HG03469 (cell line): ENCODE results near the gene HNRNPC.
"Not testable (repeated sequence)": the region's sequence is repeated elsewhere in the genome, so short reads cannot be mapped to it uniquely, and the experiment has no call there.

Experiments used
- ATAC-seq: cut with Tn5 transposase; IDR thresholded peaks from one replicate; pipeline ENCODE4 v1.9.1; 2021; ENCODE audit warnings: mild to moderate bottlenecking, moderate library complexity, moderate number of reproducible peaks; ENCODE audit not compliant: unreplicated experiment

Gene HNRNPC

GRCh38 chr14:21272661-21273060 lies 3.4 kb upstream of the HNRNPC start:
- not testable (repeated sequence) for ATAC-seq

GRCh38 chr14:21268617-21269251 lies 508 bp downstream of the HNRNPC start:
- no peak for ATAC-seq

GRCh38 chr14:21267886-21268616 lies 1.2 kb downstream of the HNRNPC start:
- ATAC-seq: no peak

- ATAC-seq: no peak
These were observed 1.8 kb downstream of the HNRNPC start for GRCh38 chr14:21267431-21267845.

GRCh38 chr14:21264025-21264801 lies 5.0 kb downstream of the HNRNPC start:
- peak; percentile 83 for ATAC-seq

- no peak for ATAC-seq
These were observed 5.8 kb downstream of the HNRNPC start for GRCh38 chr14:21263284-21264024.

- no peak for ATAC-seq
These were observed 6.8 kb downstream of the HNRNPC start for GRCh38 chr14:21262410-21262809.

GRCh38 chr14:21261824-21262223 lies 7.4 kb downstream of the HNRNPC start:
- ATAC-seq: no peak

- no peak for ATAC-seq
These were observed 10.1 kb downstream of the HNRNPC start for GRCh38 chr14:21258889-21259787.

- ATAC-seq: no peak
These were observed 11.0 kb downstream of the HNRNPC start for GRCh38 chr14:21258005-21258888.

GRCh38 chr14:21257394-21257909 lies 11.8 kb downstream of the HNRNPC start:
- ATAC-seq: no peak

GRCh38 chr14:21256539-21257393 lies 12.5 kb downstream of the HNRNPC start:
- ATAC-seq: no peak

GRCh38 chr14:21256102-21256447 lies 13.2 kb downstream of the HNRNPC start:
- ATAC-seq: not testable (repeated sequence)

GRCh38 chr14:21255385-21256101 lies 13.7 kb downstream of the HNRNPC start:
- ATAC-seq: no peak

GRCh38 chr14:21252149-21252548 lies 17.1 kb downstream of the HNRNPC start:
- ATAC-seq: no peak

- ATAC-seq: no peak
These were observed 18.0 kb downstream of the HNRNPC start for GRCh38 chr14:21251215-21251614.

- no peak for ATAC-seq
These were observed 20.4 kb downstream of the HNRNPC start for GRCh38 chr14:21248739-21249411.
